HCT116 (cell line): ENCODE results near the gene TCHP. TPM values are rescaled to one million over a fixed set of nuclear protein-coding genes. Genes with fewer than 3 reads are reported as not detected.
"Not testable (repeated sequence)": the region's sequence is repeated elsewhere in the genome, so short reads cannot be mapped to it uniquely, and the experiment has no call there.

Source experiments
- ATAC-seq: fragments of 200-7000 bp; cut with Tn5 transposase; 2 replicates; pipeline ENCODE4 v1.9.1; 2020; ENCODE audit warnings: mild to moderate bottlenecking, moderate library complexity
- BruUV-seq: library from RNA; stranded (reverse); fragments of 400-500 nt; replicated peaks from 2 replicates; lab custom pipeline; 2021; lab: Mats Ljungman, UMichigan
- CTCF ChIA-PET: fragments of 300-600 bp; sonication (Branson Sonifier 250); formaldehyde crosslinking; loops from one replicate; lab custom pipeline; 2021; ENCODE audit warnings: antibody characterized with exemption; lab: Charles Lee
- POLR2A ChIA-PET: fragments of 300-600, 350-600 bp; sonication (Branson Sonifier 250); formaldehyde crosslinking; loops from one replicate; lab custom pipeline; 2021; ENCODE audit warnings: antibody characterized with exemption; lab: Charles Lee
- RAD21 ChIA-PET, 2 experiments: fragments of 300-600 bp; sonication (Branson Sonifier 250); formaldehyde crosslinking; loops; one replicate each; lab custom pipeline; 2023; ENCODE audit warnings: low total read pairs in 2 of 2; ENCODE audit not compliant: uncharacterized antibody in 2 of 2, unreplicated experiment in 2 of 2, low non-redundant PET in 1 of 2; lab: Charles Lee
- DNase-seq: peaks from one replicate; pipeline ENCODE4 v3.0.0-alpha.2; 2010; ENCODE audit warnings: low read depth, low spot score
- H2AFZ ChIP-seq: fragments of 200-600 bp; shearing (Covaris generic), sonication (generic); 2 replicates; pipeline ENCODE4 v1.6.1; 2017; ENCODE audit warnings: low read depth, mixed run types, mixed read lengths, antibody characterized with exemption, low read length; ENCODE audit not compliant: poor library complexity, severe bottlenecking
- H3K27ac ChIP-seq: 2 replicates; pipeline ENCODE4 v1.5.1; 2012; ENCODE audit warnings: low read depth, low read length
- H3K27me3 ChIP-seq: fragments of 200-600 bp; sonication (generic); 2 replicates; pipeline ENCODE4 v1.6.1; 2016; ENCODE audit warnings: mixed run types, low read length, mixed read lengths; ENCODE audit not compliant: insufficient read depth
- H3K36me3 ChIP-seq, 2 experiments: fragments of 200-500 bp in 1 of 2; fragments of 200-600 bp in 1 of 2; sonication (Bioruptor generic) in 1 of 2; sonication (generic) in 1 of 2; 2 replicates each; pipeline versions ENCODE4 v1.5.1 to v1.6.1; 2014 to 2016; ENCODE audit warnings: low read length in 2 of 2, inconsistent platforms in 1 of 2, mixed read lengths in 1 of 2, mixed run types in 1 of 2; ENCODE audit not compliant: insufficient read depth in 2 of 2, control insufficient read depth in 1 of 2
- H3K4me1 ChIP-seq, 2 experiments: fragments of 200-600 bp in 1 of 2; sonication (generic) in 1 of 2; 2 replicates each; pipeline versions ENCODE4 v1.5.1 to v1.6.1; 2012 to 2017; ENCODE audit warnings: low read length in 2 of 2, inconsistent platforms in 1 of 2, mild to moderate bottlenecking in 1 of 2, mixed read lengths in 1 of 2, mixed run types in 1 of 2, moderate library complexity in 1 of 2; ENCODE audit not compliant: insufficient read depth in 2 of 2, control insufficient read depth in 1 of 2
- H3K4me2 ChIP-seq: fragments of 200-600 bp; sonication (generic); 2 replicates; pipeline ENCODE4 v1.6.1; 2017; ENCODE audit warnings: mixed run types, low read length, mixed read lengths
- H3K4me3 ChIP-seq, 2 experiments: fragments of 200-600 bp in 1 of 2; sonication (generic) in 1 of 2; replicated peaks in 1 of 2; 2 replicates each; pipeline ENCODE4 v1.5.1; 2011 to 2016; ENCODE audit warnings: low read length in 2 of 2, control low read depth in 1 of 2, low read depth in 1 of 2, mild to moderate bottlenecking in 1 of 2, mixed read lengths in 1 of 2, mixed run types in 1 of 2
- H3K79me2 ChIP-seq: fragments of 200-600 bp; sonication (generic); 2 replicates; pipeline ENCODE4 v1.6.1; 2017; ENCODE audit warnings: mild to moderate bottlenecking, mixed run types, low read length, moderate library complexity, mixed read lengths; ENCODE audit not compliant: insufficient read depth
- H3K9ac ChIP-seq: fragments of 200-600 bp; sonication (generic); 2 replicates; pipeline ENCODE4 v1.6.1; 2016; ENCODE audit warnings: low read length, mixed read lengths
- H3K9me2 ChIP-seq: fragments of 200-600 bp; sonication (generic), shearing (Covaris generic); 2 replicates; pipeline ENCODE4 v1.6.1; 2017; ENCODE audit warnings: mixed run types, mild to moderate bottlenecking, moderate library complexity; ENCODE audit not compliant: insufficient read depth
- H3K9me3 ChIP-seq, 2 experiments: fragments of 200-500 bp in 1 of 2; fragments of 200-600 bp in 1 of 2; sonication (Bioruptor generic) in 1 of 2; sonication (generic) in 1 of 2; 2 replicates each; pipeline ENCODE4 v1.6.1; 2014 to 2017; ENCODE audit warnings: low read length in 2 of 2, mixed read lengths in 2 of 2, inconsistent platforms in 1 of 2, low read depth in 1 of 2, mild to moderate bottlenecking in 1 of 2, mixed run types in 1 of 2, moderate library complexity in 1 of 2; ENCODE audit not compliant: control insufficient read depth in 1 of 2, insufficient read depth in 1 of 2
- H4K20me1 ChIP-seq: fragments of 200-600 bp; sonication (generic), shearing (Covaris generic); 2 replicates; pipeline ENCODE4 v1.6.1; 2017; ENCODE audit warnings: mixed run types, mild to moderate bottlenecking, moderate library complexity; ENCODE audit not compliant: insufficient read depth
- EGR1 ChIP-seq: IDR thresholded peaks from 2 replicates; pipeline ENCODE4 v1.6.1; 2012; ENCODE audit warnings: low read depth
- EZH2 ChIP-seq: fragments of 200-600 bp; sonication (generic); IDR thresholded peaks from 2 replicates; pipeline ENCODE4 v1.6.1; 2017; ENCODE audit warnings: antibody characterized with exemption, mixed run types
- POLR2A ChIP-seq: IDR thresholded peaks from 2 replicates; pipeline ENCODE4 v1.7.0; 2011; ENCODE audit warnings: borderline replicate concordance; ENCODE audit not compliant: insufficient read depth, insufficient read length; ENCODE audit errors: extremely low read depth
- POLR2AphosphoS5 ChIP-seq: IDR thresholded peaks from 2 replicates; pipeline ENCODE4 v1.6.1; 2011; ENCODE audit warnings: mild to moderate bottlenecking, low read depth, low read length, moderate library complexity
- SIN3A ChIP-seq: IDR thresholded peaks from 2 replicates; pipeline ENCODE4 v1.6.1; 2012; ENCODE audit warnings: low read depth
- SRF ChIP-seq: IDR thresholded peaks from 2 replicates; pipeline ENCODE4 v1.6.1; 2012; ENCODE audit warnings: low read depth
- TCF7L2 ChIP-seq: IDR thresholded peaks from 2 replicates; pipeline ENCODE4 v1.7.0; 2011; ENCODE audit warnings: borderline replicate concordance, inconsistent platforms; ENCODE audit not compliant: insufficient read depth, insufficient read length; ENCODE audit errors: extremely low read depth
- ZFX ChIP-seq: fragments of 450-650 bp; IDR thresholded peaks from 2 replicates; pipeline ENCODE4 v1.6.1; 2017
- ZNF274 ChIP-seq: fragments of 200-500 bp; sonication (Bioruptor generic); IDR thresholded peaks from 2 replicates; pipeline ENCODE4 v1.6.1; 2014; ENCODE audit warnings: mild to moderate bottlenecking, low read depth, low read length, inconsistent platforms
- intact Hi-C: fragments of 100-400 bp; cut with micrococcal nuclease; formaldehyde crosslinking; loops from 2 replicates; pipeline ENCODE4 v1.10.0; 2022
- total RNA-seq: library from RNA; stranded (reverse); gene quantifications from one replicate; pipeline ENCODE4 v1.2.1, GENCODE V29; 2021; ENCODE audit not compliant: unreplicated experiment

Gene TCHP
- total RNA-seq, 1 experiment from 2014 or later: 17.3 TPM

DNA sequence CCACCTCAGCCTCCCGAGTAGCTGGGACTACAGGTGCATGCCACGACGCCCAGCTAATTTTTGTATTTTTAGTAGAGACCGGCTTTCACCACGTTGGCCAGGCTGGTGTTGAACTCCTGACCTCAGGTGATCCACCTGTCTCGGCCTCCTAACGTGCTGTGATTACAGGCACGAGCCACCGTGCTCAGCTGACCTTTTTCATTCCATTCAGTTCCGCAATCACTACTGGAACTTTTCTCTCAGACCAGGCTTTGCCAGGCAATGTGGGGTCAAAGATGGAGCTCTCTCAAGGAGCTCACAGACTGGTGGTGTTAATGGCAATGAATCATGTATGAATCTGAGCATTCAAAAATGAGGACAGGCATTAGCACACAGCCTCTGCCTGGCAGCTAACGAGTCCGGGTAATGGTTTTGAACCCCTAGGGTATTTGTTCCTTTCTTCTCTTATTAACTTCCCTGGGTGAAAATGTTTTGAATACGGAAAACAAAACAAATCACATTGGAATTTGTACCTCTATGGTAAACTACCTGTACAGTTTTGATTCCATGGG is 9.4 kb upstream of the TCHP start:
- peaks cover 6 to 23% of the 10 kb centered on the region in 2 experiments; a peak in 3 of 4 replicates for H3K4me1 ChIP-seq
- intact Hi-C loops: no loop called here
- no TSS peak for BruUV-seq
- no peaks in the 10 kb centered on the region for H3K9me3 ChIP-seq
- no peak overlapping the region for H3K27ac ChIP-seq
- DNase-seq (no peak), ATAC-seq (no peak)
- H3K9ac ChIP-seq: no peak overlapping the region
- ChIA-PET RAD21 (interaction anchor here in 1 of 2 experiments (0.6 kb wide), 1 partner anchor 85 kb away, joined by 3 read pairs; no protein-coding TSS in a partner anchor), CTCF (no interaction called here), POLR2A (no interaction called here)
- no peaks in the 10 kb centered on the region for H3K27me3 ChIP-seq
- no peak overlapping the region for H3K4me3 ChIP-seq
- no peak overlapping the region for H2AFZ ChIP-seq
- H3K4me2 ChIP-seq: no peak overlapping the region
- no peaks in the 10 kb centered on the region for H3K79me2 ChIP-seq
- TF ChIP-seq SRF: no peak
- TF ChIP-seq TCF7L2: no peak
- TF ChIP-seq ZNF274: no peak
- no peak for TF ChIP-seq SIN3A
- TF ChIP-seq ZFX: no peak
- no peak for TF ChIP-seq POLR2A
- TF ChIP-seq POLR2AphosphoS5: no peak
- TF ChIP-seq EZH2: no peak
- no peak for TF ChIP-seq EGR1
- no peaks in the 10 kb centered on the region for H3K9me2 ChIP-seq
- no peaks in the 10 kb centered on the region for H4K20me1 ChIP-seq
- no peaks in the 10 kb centered on the region for H3K36me3 ChIP-seq

DNA sequence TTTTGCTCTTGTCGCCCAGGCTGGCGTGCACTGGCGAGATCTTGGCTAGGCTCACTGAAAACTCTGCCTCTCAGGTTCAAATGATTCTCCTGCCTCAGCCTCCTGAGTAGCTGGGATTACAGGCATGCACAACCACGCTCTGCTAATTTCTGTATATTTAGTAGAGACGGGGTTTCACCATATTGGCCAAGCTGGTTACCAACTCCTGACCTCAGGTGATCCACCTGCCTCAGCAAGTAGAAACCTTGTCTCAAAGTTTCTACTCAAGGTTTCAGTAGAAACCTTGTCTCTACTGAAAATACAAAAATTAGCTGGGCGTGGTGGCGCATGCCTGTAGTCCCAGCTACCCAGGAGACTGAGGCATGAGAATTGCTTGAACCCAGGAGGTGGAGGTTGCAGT is 8.3 kb upstream of the TCHP start:
- CTCF ChIA-PET: interaction anchor here (0.9 kb wide), 1 partner anchor 47 kb away, joined by 3 read pairs; no protein-coding TSS in a partner anchor
- POLR2A ChIA-PET, intact Hi-C loops, H3K9me2 ChIP-seq, H3K79me2 ChIP-seq, H3K9me3 ChIP-seq, BruUV-seq, H3K9ac ChIP-seq, H3K27ac ChIP-seq, H4K20me1 ChIP-seq, ATAC-seq, H3K27me3 ChIP-seq, H3K36me3 ChIP-seq, H3K4me2 ChIP-seq, RAD21 ChIA-PET, DNase-seq, H2AFZ ChIP-seq, H3K4me3 ChIP-seq: not testable (repeated sequence)
- H3K4me1 ChIP-seq: peaks cover 6 to 21% of the 10 kb centered on the region in 2 experiments; a peak in 3 of 4 replicates
